Activated CD4-positive, alpha-beta T cell treated with anti-CD3 and anti-CD28 coated beads for 24 hours (primary cell): ENCODE results near the gene IGFALS.

ENCODE experiments used
- DNase-seq, 2 donors: peaks; one replicate each; pipeline ENCODE4 v3.0.0-alpha.2; 2020; ENCODE audit warnings: low read depth in 2 of 2

Gene IGFALS

GRCh38 chr16:1790261-1790610 is 3.3 kb downstream of the IGFALS start:
- no peak for DNase-seq

GRCh38 chr16:1789643-1790045 is 3.9 kb downstream of the IGFALS start:
- DNase-seq, result no peak

GRCh38 chr16:1788708-1789100 is 4.8 kb downstream of the IGFALS start:
- no peak for DNase-seq

DNA sequence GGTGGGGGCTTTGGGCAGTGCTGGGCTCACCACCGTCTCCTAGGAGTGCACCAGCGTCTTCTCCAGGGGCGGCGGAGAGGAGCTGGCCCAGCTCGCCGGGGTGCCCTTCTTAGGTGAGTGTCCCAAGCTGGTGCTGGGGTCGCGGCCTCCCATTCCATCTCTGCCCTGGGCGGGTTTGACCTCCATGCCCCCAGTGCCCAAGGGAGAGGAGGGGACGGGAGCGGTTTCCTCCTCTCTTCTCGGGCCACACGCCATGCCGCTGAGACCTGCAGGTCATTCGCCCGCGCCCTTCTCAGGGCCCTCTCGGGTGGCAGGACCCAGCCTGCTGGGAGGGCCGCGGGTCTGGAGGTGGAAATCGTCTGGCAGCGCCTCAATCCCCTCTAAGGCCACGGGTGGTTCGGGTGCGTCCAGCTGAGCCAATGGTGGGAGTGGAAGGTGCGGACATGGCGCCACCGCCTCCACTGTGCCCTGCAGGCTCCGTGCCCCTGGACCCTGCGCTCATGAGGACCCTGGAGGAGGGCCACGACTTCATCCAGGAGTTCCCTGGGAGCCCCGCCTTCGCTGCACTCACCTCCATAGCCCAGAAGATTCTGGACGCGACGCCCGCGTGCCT is 5.3 kb downstream of the IGFALS start:
- no peak for DNase-seq

DNA sequence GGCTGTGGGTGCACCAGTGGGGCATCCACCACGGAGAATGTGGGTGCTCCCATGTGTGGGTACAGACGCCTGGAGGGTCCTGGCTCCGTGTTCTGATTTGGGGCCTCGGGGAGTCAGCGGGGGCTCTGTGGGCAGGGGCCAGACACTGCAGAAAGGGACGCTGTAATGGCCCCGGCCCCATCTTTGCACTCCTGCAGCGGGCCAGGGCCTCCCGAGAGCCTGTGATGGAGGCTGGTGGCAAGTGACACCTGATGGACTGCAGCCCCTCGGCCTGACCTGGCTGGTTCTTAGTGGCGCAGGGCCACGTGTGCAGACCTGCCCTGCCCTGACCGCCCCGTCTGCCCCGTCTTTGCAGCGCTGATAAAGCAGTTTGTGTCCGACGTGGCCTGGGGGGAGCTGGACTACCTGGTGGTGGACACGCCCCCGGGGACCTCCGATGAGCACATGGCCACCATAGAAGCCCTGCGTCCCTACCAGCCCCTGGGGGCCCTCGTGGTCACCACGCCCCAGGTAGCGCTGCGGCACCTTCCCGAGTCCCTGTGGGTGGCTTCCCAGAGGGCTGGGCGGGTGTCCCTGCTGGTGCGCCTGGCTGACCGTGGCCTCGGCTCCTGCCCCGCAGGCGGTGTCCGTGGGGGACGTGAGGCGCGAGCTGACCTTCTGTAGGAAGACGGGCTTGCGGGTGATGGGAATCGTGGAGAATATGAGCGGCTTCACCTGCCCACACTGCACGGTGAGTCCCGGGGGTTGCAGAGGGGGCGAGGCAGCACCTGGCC is 6.0 kb downstream of the IGFALS start:
- no peak for DNase-seq

DNA sequence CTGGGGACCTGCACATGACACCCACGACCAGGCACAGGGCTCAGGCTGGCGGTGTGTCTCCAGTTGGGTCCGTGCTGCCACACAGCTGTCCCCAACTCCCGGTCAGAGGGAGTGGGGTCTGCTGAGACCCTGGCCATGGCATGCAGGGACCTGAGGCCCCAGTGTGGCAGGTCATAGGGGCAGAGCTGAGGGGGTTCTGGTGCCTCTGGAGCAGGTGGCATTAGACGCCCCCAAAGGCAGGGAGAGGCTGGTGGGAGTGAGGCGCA is 6.5 kb downstream of the IGFALS start:
- no peak for DNase-seq

GRCh38 chr16:1786242-1787055 is 7.1 kb downstream of the IGFALS start:
- DNase-seq, result no peak

GRCh38 chr16:1785846-1786170 is 7.7 kb downstream of the IGFALS start:
- no peak for DNase-seq

DNA sequence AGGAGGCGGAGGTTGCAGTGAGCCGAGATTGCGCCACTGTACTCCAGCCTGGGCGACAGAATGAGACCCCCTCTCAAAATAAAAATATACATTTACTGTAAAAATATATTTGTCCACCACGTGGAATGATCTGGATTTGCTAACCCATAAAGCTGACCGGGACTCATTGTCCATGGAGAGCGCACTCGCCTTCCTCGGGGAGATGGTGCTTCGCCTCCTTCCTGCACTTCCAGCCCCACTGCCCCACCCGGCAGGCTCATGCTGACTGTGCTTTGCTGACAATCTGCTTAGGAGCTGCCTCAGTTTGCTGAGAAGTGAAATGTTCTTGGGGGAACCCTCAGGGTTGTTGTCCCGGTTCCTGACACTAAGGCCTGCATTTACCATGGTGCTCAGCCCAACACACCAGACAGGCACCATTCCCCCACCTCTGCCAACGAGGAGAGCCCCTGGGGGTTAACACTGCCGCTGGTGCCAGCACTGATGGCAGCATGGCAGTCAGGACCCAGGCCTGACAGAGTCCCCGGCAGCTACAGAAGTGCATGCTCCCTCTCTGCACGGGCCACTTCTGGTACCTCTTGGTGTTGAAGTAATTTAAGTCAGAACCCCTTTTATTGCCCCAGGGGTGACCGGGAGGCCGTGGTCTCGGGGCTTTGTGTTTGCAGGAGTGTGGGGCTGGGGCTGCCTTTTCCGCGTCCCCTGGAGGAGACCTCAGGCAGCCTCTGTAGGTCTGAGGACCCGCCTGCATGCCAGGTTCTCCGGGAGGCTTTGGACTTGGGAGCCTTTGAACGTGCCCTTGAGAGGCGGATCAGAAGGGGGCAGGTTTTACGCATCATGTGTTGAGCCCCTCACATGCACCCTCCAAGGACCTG is 8.3 kb downstream of the IGFALS start:
- DNase-seq, result no peak

GRCh38 chr16:1782408-1783264 is 10.9 kb downstream of the IGFALS start, which contains the start of the genes NUBP2 and SPSB3:
Gene NUBP2, plus strand, starts transcription at chr16:1782960. Its CDS starts 61 bp downstream, at chr16:1783021.
Gene SPSB3, minus strand, starts transcription at chr16:1782571. Its CDS starts 1,088 bp downstream, at chr16:1781483.
- peak; percentile 92 to 96 for DNase-seq

DNA sequence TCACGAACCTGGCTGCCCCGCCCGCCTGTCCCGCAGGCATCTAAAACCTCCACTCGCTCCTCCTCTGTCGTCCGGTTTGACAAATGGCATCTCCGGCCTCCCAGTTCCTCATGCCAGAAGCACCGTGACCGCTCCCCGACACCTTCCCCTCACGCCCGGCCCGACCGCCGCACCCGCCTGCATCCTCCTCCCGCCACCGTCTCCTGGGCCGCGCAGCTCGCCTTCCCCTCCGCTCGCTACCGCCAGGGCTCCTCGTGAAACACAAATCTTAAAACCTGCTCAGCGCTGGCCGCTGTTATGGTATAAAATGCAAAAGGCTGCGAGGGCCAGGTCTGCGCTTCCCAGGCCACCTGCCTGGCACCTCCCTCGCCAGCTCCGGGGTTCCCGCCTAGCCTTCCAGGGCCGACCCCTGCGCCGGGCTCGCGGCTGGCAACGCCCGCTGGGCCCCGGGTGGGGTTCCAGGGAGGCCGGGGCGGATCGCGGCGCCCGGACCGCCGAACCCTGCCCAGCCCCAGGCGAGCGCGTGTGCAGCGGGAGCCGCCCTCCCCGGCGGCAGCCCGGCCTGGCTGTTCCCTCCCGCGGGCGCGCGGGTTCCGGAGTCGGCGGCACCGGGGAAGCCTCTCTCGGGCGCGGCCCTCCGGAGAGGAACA is 11.6 kb downstream of the IGFALS start:
- DNase-seq, result no peak

DNA sequence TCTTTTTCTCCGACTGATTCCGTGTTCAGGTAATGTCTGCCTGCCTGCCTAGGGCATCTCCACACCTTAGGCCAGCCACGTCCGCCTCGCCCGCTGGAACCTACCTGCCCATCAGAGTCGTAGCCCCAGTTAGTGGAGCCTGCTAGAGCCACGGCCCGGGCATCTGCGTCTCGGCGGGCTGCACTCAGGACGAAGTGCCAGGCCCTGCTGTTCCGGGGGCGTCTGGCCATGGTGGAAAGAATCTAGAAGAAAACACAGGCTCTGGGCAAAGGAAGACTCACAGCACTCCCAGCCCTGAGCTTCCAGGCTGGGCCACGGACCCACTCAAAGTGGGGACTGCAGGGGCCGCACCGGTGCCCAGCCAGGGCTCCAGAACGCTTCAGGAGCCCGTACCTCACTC is 12.3 kb downstream of the IGFALS start:
- no peak for DNase-seq

- DNase-seq, result no peak
These were observed 12.8 kb downstream of the IGFALS start for GRCh38 chr16:1780677-1781072.

DNA sequence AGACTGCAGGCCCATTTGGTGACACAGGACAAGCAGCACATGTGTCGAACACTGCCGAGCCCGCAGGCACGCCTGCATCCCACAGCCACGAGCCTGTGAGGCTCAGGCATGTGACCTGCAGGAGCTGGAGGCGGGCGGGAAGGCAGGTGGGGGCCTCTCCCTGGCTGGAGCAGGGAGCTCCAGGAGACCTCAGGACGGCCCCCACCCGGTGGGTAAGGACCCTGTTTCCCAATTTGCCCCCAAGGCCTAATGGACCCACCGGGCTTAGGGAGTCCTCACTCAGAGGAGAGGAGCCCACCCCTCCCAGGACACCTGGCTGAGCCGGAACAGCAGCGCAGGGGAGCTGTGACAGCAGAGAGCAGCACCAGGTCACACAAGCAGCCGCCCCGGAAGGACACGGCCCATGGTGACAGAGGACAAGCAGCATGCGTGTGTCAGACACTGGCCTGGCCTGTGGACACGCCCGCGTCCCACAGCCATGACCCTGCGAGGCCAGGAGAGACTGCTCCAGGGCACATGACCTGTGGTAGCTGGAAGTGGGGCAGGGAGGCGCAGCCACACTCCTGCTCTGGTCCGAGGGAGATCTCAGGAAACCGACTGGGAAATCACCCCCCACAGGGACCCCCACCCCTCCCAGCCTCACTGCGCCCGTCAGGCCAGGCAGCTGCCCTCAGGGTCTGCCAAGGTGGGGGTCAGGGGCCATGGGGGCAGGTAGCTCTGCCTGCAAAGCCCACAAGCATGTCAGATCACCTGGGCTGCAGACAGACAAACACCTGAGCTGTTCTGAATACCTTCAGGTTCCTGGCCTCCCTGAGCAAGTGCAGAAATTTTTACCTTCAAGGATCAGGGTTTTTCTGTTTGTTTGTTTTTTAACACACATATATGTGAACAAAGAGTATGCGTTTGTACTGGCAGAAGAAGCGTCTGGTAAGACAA is 13.5 kb downstream of the IGFALS start:
- no peak for DNase-seq

DNA sequence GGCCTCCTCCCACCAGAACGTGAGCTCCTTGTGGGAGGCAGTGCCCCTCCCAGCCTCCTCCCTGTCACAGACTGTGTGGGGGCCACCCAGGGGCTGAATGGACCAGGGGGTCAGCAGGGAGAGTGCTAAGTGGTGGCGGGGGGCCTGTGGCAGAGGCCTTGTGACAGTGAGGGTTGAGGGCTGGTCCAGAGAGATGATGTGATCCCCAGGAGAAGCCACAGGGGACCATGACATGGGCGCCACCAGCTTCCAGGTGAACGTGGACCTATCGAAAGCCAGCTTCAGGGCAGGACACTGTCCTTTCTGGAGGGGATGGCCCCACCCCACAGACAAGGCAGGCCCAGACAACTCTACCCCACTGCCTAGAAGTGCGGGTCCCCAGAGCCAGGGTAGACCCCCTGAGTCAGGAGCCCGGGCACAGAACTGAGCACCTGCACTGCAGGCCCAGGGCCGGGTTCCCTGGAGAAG is 14.2 kb downstream of the IGFALS start:
- DNase-seq, result no peak

GRCh38 chr16:1778200-1779179 is 15.0 kb downstream of the IGFALS start:
- no peak for DNase-seq

GRCh38 chr16:1777375-1778199 is 15.9 kb downstream of the IGFALS start:
- no peak for DNase-seq
